ENCODE measurements around the gene SHROOM3. TPM values are rescaled to one million over a fixed set of nuclear protein-coding genes. Genes with fewer than 3 reads are reported as not detected.
"Not testable (repeated sequence)": the region's sequence is repeated elsewhere in the genome, so short reads cannot be mapped to it uniquely, and the experiment has no call there.

Gene SHROOM3
- total RNA-seq, 1 experiment from 2014 or later, result 22.8 TPM

- Histone ChIP-seq H3K27me3 (no peaks in the 10 kb centered on the region), H3K4me1 (peaks cover 14% of the 10 kb centered on the region), H3K4me3 (no peak overlapping the region), H3K9me3 (replicated peaks) (no peaks in the 10 kb centered on the region), H3K27ac (no peak overlapping the region), H3K36me3 (no peaks in the 10 kb centered on the region)
- DNase-seq, result no peak
Observed at GRCh38 chr4:76718831-76719230, 283.8 kb downstream of the SHROOM3 start.

- no peaks in the 10 kb centered on the region for H3K27me3 ChIP-seq
- no peaks in the 10 kb centered on the region for H3K9me3 ChIP-seq (replicated peaks)
- H3K27ac ChIP-seq, result no peak overlapping the region
- no peak for DNase-seq
- H3K4me1 ChIP-seq, result peaks cover 22% of the 10 kb centered on the region
- H3K4me3 ChIP-seq, result no peak overlapping the region
- H3K36me3 ChIP-seq, result no peaks in the 10 kb centered on the region
Observed at GRCh38 chr4:76720121-76720520, 285.1 kb downstream of the SHROOM3 start.

GRCh38 chr4:76722146-76722545 lies 287.1 kb downstream of the SHROOM3 start:
- H3K4me3 ChIP-seq; DNase-seq; H3K27me3 ChIP-seq; H3K9me3 ChIP-seq (replicated peaks); H3K27ac ChIP-seq; H3K36me3 ChIP-seq: not testable (repeated sequence)
- H3K4me1 ChIP-seq, result peaks cover 23% of the 10 kb centered on the region

- Histone ChIP-seq H3K27me3 (no peaks in the 10 kb centered on the region), H3K4me3 (no peak overlapping the region), H3K27ac (no peak overlapping the region), H3K4me1 (peaks cover 23% of the 10 kb centered on the region), H3K9me3 (replicated peaks) (no peaks in the 10 kb centered on the region), H3K36me3 (no peaks in the 10 kb centered on the region)
- DNase-seq, result no peak
Observed at GRCh38 chr4:76722838-76723237, 287.8 kb downstream of the SHROOM3 start.

- Histone ChIP-seq H3K4me1 (peaks cover 23% of the 10 kb centered on the region), H3K9me3 (replicated peaks) (no peaks in the 10 kb centered on the region), H3K27ac (peak overlapping the region; percentile 57), H3K36me3 (no peaks in the 10 kb centered on the region), H3K4me3 (no peak overlapping the region), H3K27me3 (no peaks in the 10 kb centered on the region)
- no peak for DNase-seq
Observed at GRCh38 chr4:76723373-76723772, 288.3 kb downstream of the SHROOM3 start.

GRCh38 chr4:76723924-76724323 lies 288.9 kb downstream of the SHROOM3 start:
- Histone ChIP-seq H3K4me3 (no peak overlapping the region), H3K27me3 (no peaks in the 10 kb centered on the region), H3K36me3 (no peaks in the 10 kb centered on the region), H3K27ac (peak overlapping the region; percentile 57), H3K9me3 (replicated peaks) (no peaks in the 10 kb centered on the region), H3K4me1 (peaks cover 23% of the 10 kb centered on the region)
- peak; percentile 47 to 79 for DNase-seq

- Histone ChIP-seq H3K27ac (no peak overlapping the region), H3K27me3 (no peaks in the 10 kb centered on the region), H3K9me3 (replicated peaks) (no peaks in the 10 kb centered on the region), H3K36me3 (no peaks in the 10 kb centered on the region), H3K4me3 (no peak overlapping the region), H3K4me1 (peaks cover 23% of the 10 kb centered on the region)
- DNase-seq, result no peak
Observed at GRCh38 chr4:76725039-76725438, 290.0 kb downstream of the SHROOM3 start.

GRCh38 chr4:76726176-76726575 lies 291.1 kb downstream of the SHROOM3 start:
- no peak overlapping the region for H3K4me3 ChIP-seq
- no peaks in the 10 kb centered on the region for H3K9me3 ChIP-seq (replicated peaks)
- H3K4me1 ChIP-seq, result peaks cover 23% of the 10 kb centered on the region
- DNase-seq, result no peak
- no peaks in the 10 kb centered on the region for H3K27me3 ChIP-seq
- no peak overlapping the region for H3K27ac ChIP-seq
- peaks cover 4% of the 10 kb centered on the region; the same call in 1 of the 2 replicates for H3K36me3 ChIP-seq

GRCh38 chr4:76726631-76727030 lies 291.6 kb downstream of the SHROOM3 start:
- H3K4me3 ChIP-seq, result no peak overlapping the region
- H3K9me3 ChIP-seq (replicated peaks), result no peaks in the 10 kb centered on the region
- no peaks in the 10 kb centered on the region for H3K27me3 ChIP-seq
- H3K27ac ChIP-seq, result no peak overlapping the region
- H3K4me1 ChIP-seq, result peaks cover 23% of the 10 kb centered on the region
- no peak for DNase-seq
- H3K36me3 ChIP-seq, result peaks cover 5% of the 10 kb centered on the region; the same call in 1 of the 2 replicates

- H3K4me3 ChIP-seq; H3K27ac ChIP-seq; H3K9me3 ChIP-seq (replicated peaks); H3K36me3 ChIP-seq; DNase-seq; H3K27me3 ChIP-seq: not testable (repeated sequence)
- H3K4me1 ChIP-seq, result peaks cover 23% of the 10 kb centered on the region
Observed at GRCh38 chr4:76727934-76728333, 292.9 kb downstream of the SHROOM3 start.

GRCh38 chr4:76729460-76729859 lies 294.4 kb downstream of the SHROOM3 start:
- peaks cover 5% of the 10 kb centered on the region; the same call in 1 of the 2 replicates for H3K36me3 ChIP-seq
- no peak overlapping the region for H3K27ac ChIP-seq
- no peaks in the 10 kb centered on the region for H3K27me3 ChIP-seq
- H3K4me1 ChIP-seq, result peaks cover 8% of the 10 kb centered on the region
- H3K4me3 ChIP-seq, result no peak overlapping the region
- H3K9me3 ChIP-seq (replicated peaks), result no peaks in the 10 kb centered on the region
- no peak for DNase-seq

- no peak for DNase-seq
- Histone ChIP-seq H3K27me3 (no peaks in the 10 kb centered on the region), H3K4me3 (no peak overlapping the region), H3K36me3 (peaks cover 5% of the 10 kb centered on the region; the same call in 1 of the 2 replicates), H3K27ac (no peak overlapping the region), H3K4me1 (peaks cover 3% of the 10 kb centered on the region), H3K9me3 (replicated peaks) (no peaks in the 10 kb centered on the region)
Observed at GRCh38 chr4:76729980-76730379, 295.0 kb downstream of the SHROOM3 start.

- DNase-seq, result no peak
- Histone ChIP-seq H3K4me3 (no peak overlapping the region), H3K27ac (no peak overlapping the region), H3K4me1 (no peaks in the 10 kb centered on the region), H3K9me3 (replicated peaks) (no peaks in the 10 kb centered on the region), H3K36me3 (peaks cover 5% of the 10 kb centered on the region; the same call in 1 of the 2 replicates), H3K27me3 (no peaks in the 10 kb centered on the region)
Observed at GRCh38 chr4:76732246-76732645, 297.2 kb downstream of the SHROOM3 start.

GRCh38 chr4:76733068-76733771 lies 298.2 kb downstream of the SHROOM3 start:
- peaks cover 5% of the 10 kb centered on the region; the same call in 1 of the 2 replicates for H3K36me3 ChIP-seq
- peak in 1 of 2 experiments; percentile 29 for DNase-seq
- no peaks in the 10 kb centered on the region for H3K4me1 ChIP-seq
- no peaks in the 10 kb centered on the region for H3K9me3 ChIP-seq (replicated peaks)
- no peak overlapping the region for H3K4me3 ChIP-seq
- no peaks in the 10 kb centered on the region for H3K27me3 ChIP-seq
- no peak overlapping the region for H3K27ac ChIP-seq

GRCh38 chr4:76736414-76736813 lies 301.4 kb downstream of the SHROOM3 start:
- DNase-seq, result no peak
- Histone ChIP-seq H3K4me3 (no peak overlapping the region), H3K9me3 (replicated peaks) (no peaks in the 10 kb centered on the region), H3K27ac (no peak overlapping the region), H3K36me3 (peaks cover 17% of the 10 kb centered on the region), H3K27me3 (no peaks in the 10 kb centered on the region), H3K4me1 (no peaks in the 10 kb centered on the region)

GRCh38 chr4:76737180-76737579 lies 302.2 kb downstream of the SHROOM3 start:
- Histone ChIP-seq H3K9me3 (replicated peaks) (no peaks in the 10 kb centered on the region), H3K4me1 (no peaks in the 10 kb centered on the region), H3K27ac (no peak overlapping the region), H3K36me3 (peaks cover 20% of the 10 kb centered on the region), H3K27me3 (no peaks in the 10 kb centered on the region), H3K4me3 (no peak overlapping the region)
- DNase-seq, result no peak
